RWPE2 (cell line): ENCODE results near the gene STAT3.
"Not testable (repeated sequence)": the region's sequence is repeated elsewhere in the genome, so short reads cannot be mapped to it uniquely, and the experiment has no call there.

ENCODE experiments used
- ATAC-seq: fragments of 200-7000 bp; cut with Tn5 transposase; 3 replicates; pipeline ENCODE4 v1.9.1; 2021; ENCODE audit warnings: low read depth
- DNase-seq: peaks from one replicate; pipeline ENCODE4 v3.0.0-alpha.2; 2020; ENCODE audit warnings: low spot score
- H3K27ac ChIP-seq: fragments of 450-650 bp; 2 replicates; pipeline ENCODE4 v1.5.1; 2017; ENCODE audit warnings: mild to moderate bottlenecking; ENCODE audit not compliant: poor library complexity, severe bottlenecking
- H3K27me3 ChIP-seq: fragments of 250-450 bp; sonication (Bioruptor Pico); 2 replicates; pipeline ENCODE4 v1.5.1; 2021; ENCODE audit warnings: mild to moderate bottlenecking, moderate library complexity; ENCODE audit not compliant: insufficient read depth, poor library complexity, severe bottlenecking
- H3K36me3 ChIP-seq: fragments of 250-450 bp; sonication (Bioruptor Pico); 2 replicates; pipeline ENCODE4 v1.5.1; 2020; ENCODE audit warnings: low read depth, mild to moderate bottlenecking, moderate library complexity
- H3K4me1 ChIP-seq: fragments of 250-450 bp; sonication (Bioruptor Pico); 2 replicates; pipeline ENCODE4 v1.5.1; 2021; ENCODE audit warnings: mild to moderate bottlenecking, moderate library complexity; ENCODE audit not compliant: insufficient read depth, poor library complexity, severe bottlenecking
- H3K4me3 ChIP-seq: fragments of 250-450 bp; sonication (Bioruptor Pico); 2 replicates; pipeline ENCODE4 v1.5.1; 2021; ENCODE audit warnings: mild to moderate bottlenecking, moderate library complexity; ENCODE audit not compliant: severe bottlenecking
- H3K9me3 ChIP-seq: fragments of 250-450 bp; sonication (Bioruptor Pico); 2 replicates; pipeline ENCODE4 v1.5.1; 2021; ENCODE audit warnings: mild to moderate bottlenecking, moderate library complexity; ENCODE audit not compliant: severe bottlenecking
- CTCF ChIP-seq: fragments of 450-650 bp; IDR thresholded peaks from one replicate; pipeline ENCODE4 v1.5.1; 2017; ENCODE audit warnings: mild to moderate bottlenecking, moderate library complexity; ENCODE audit not compliant: poor library complexity, severe bottlenecking

Gene STAT3

GRCh38 chr17:42363231-42363630 lies 25.0 kb downstream of the STAT3 start:
- TF ChIP-seq CTCF: no peak
- Histone ChIP-seq H3K4me1 (no peaks in the 10 kb centered on the region), H3K9me3 (no peaks in the 10 kb centered on the region), H3K36me3 (no peaks in the 10 kb centered on the region), H3K4me3 (no peak overlapping the region), H3K27ac (no peak overlapping the region), H3K27me3 (no peaks in the 10 kb centered on the region)
- DNase-seq (no peak), ATAC-seq (no peak)

- no peaks in the 10 kb centered on the region for H3K9me3 ChIP-seq
- no peaks in the 10 kb centered on the region for H3K4me1 ChIP-seq
- H3K4me3 ChIP-seq: no peak overlapping the region
- DNase-seq: no peak
- no peak for ATAC-seq
- H3K36me3 ChIP-seq: no peaks in the 10 kb centered on the region; the same call in none of the 2 replicates
- TF ChIP-seq CTCF: no peak
- no peak overlapping the region for H3K27ac ChIP-seq
- no peaks in the 10 kb centered on the region for H3K27me3 ChIP-seq
These were observed 25.8 kb downstream of the STAT3 start for GRCh38 chr17:42362245-42362961.

- ATAC-seq (no peak), DNase-seq (no peak)
- Histone ChIP-seq H3K27ac (no peak overlapping the region), H3K4me3 (no peak overlapping the region), H3K27me3 (no peaks in the 10 kb centered on the region), H3K36me3 (no peaks in the 10 kb centered on the region; the same call in none of the 2 replicates), H3K9me3 (no peaks in the 10 kb centered on the region), H3K4me1 (no peaks in the 10 kb centered on the region)
- no peak for TF ChIP-seq CTCF
These were observed 26.5 kb downstream of the STAT3 start for GRCh38 chr17:42361781-42362186.

- H3K9me3 ChIP-seq, H3K4me3 ChIP-seq, H3K4me1 ChIP-seq, H3K27ac ChIP-seq, H3K36me3 ChIP-seq, DNase-seq, ATAC-seq, H3K27me3 ChIP-seq: not testable (repeated sequence)
These were observed 27.9 kb downstream of the STAT3 start for GRCh38 chr17:42360388-42360787.

- no peak for ATAC-seq
- no peak for DNase-seq
- Histone ChIP-seq H3K27me3 (no peaks in the 10 kb centered on the region), H3K4me1 (no peaks in the 10 kb centered on the region), H3K4me3 (no peak overlapping the region), H3K9me3 (no peaks in the 10 kb centered on the region), H3K27ac (no peak overlapping the region), H3K36me3 (no peaks in the 10 kb centered on the region; the same call in none of the 2 replicates)
- no peak for TF ChIP-seq CTCF
These were observed 29.1 kb downstream of the STAT3 start for GRCh38 chr17:42359133-42359532.
